Stomach (tissue), 9 donors: ENCODE results near the gene PHLPP2. TPM values are rescaled to one million over a fixed set of nuclear protein-coding genes. Genes with fewer than 3 reads are reported as not detected.

ENCODE experiments used
- DNase-seq, 2 donors: peaks; one replicate each; pipeline versions ENCODE4 v3.0.0 to v3.0.0-alpha.2; 2013 to 2019
- H3K27ac ChIP-seq, 5 donors: fragments of 200-600 bp in 4 of 5; sonication (generic) in 4 of 5; one replicate each; pipeline ENCODE4 v1.5.1; 2013 to 2019; ENCODE audit warnings: mild to moderate bottlenecking in 1 of 5, moderate library complexity in 1 of 5
- H3K27me3 ChIP-seq, 3 donors: fragments of 200-600 bp; sonication (generic); one replicate each; pipeline ENCODE4 v1.5.1; 2017 to 2019; ENCODE audit warnings: mixed run types in 1 of 3
- H3K36me3 ChIP-seq, 4 donors: fragments of 200-600 bp; sonication (generic); 1 replicate in 3 of 4; 2 replicates in 1 of 4; pipeline ENCODE4 v1.5.1; 2016 to 2019
- H3K4me1 ChIP-seq, 4 donors: fragments of 200-600 bp; sonication (generic); one replicate each; pipeline ENCODE4 v1.5.1; 2016 to 2019
- H3K4me3 ChIP-seq, 4 donors: fragments of 200-600 bp; sonication (generic) in 3 of 4; one replicate each; pipeline ENCODE4 v1.5.1; 2016 to 2019; ENCODE audit warnings: mild to moderate bottlenecking in 1 of 4
- H3K9me3 ChIP-seq, 4 donors: fragments of 200-600 bp; sonication (generic); one replicate each; pipeline ENCODE4 v1.5.1; 2016 to 2019
- CTCF ChIP-seq, 7 experiments: fragments of 450-650 bp in 4 of 7; fragments of 200-600 bp in 3 of 7; sonication (generic) in 3 of 7; IDR thresholded peaks; one replicate each; pipeline ENCODE4 v1.5.1; 2016 to 2019; ENCODE audit warnings: antibody characterized with exemption in 7 of 7, control low read depth in 2 of 7, mild to moderate bottlenecking in 1 of 7
- EP300 ChIP-seq: sonication (generic); formaldehyde crosslinking; IDR thresholded peaks from one replicate; pipeline ENCODE4 v1.6.1; 2017; ENCODE audit warnings: antibody characterized with exemption
- POLR2A ChIP-seq, 4 donors: fragments of 450-650 bp; IDR thresholded peaks; one replicate each; pipeline ENCODE4 v1.6.1; 2016; ENCODE audit warnings: antibody characterized with exemption in 4 of 4, control low read depth in 2 of 4, mild to moderate bottlenecking in 1 of 4, moderate library complexity in 1 of 4
- POLR2AphosphoS5 ChIP-seq, 3 donors: sonication (generic); formaldehyde crosslinking; IDR thresholded peaks; one replicate each; pipeline ENCODE4 v1.6.1; 2016; ENCODE audit warnings: antibody characterized with exemption in 3 of 3
- WGBS, 5 donors: extraction: QIAGEN DNeasy Blood & Tissue Kit in 3 of 5; methylation state at CpG; one replicate each; pipeline versions ENCODE4 v1.1.5 to v1.1.7; 2013 to 2018; 5-methylcytosine and 5-hydroxymethylcytosine counted together
- intact Hi-C: fragments of 100-400 bp; cut with DNase I; formaldehyde crosslinking; loops from one replicate; pipeline ENCODE4 v1.15.1; 2023; ENCODE audit warnings: low total_unique reads
- polyA plus RNA-seq, 3 donors: library from polyadenylated mRNA; stranded (reverse); fragments of 200-250 nt; gene quantifications; one replicate each; pipeline ENCODE4 v1.2.3, GENCODE V29; 2013
- total RNA-seq, 5 donors: library from RNA; depleted of rRNA; stranded (reverse); fragments of >200 nt; gene quantifications; one replicate each; pipeline versions ENCODE4 v1.1.0 to v1.2.3, GENCODE V29; 2014 to 2016
- donor health status: healthy with polysubstance abuse.
- donor health status: Bipolar disorder and iron deficiency.
- donor health status: healthy.

The PHLPP2 gene
- total and polyA plus RNA-seq, 8 donors, result 0.76 to 10.1 (median 3.6) TPM

- H3K27me3 ChIP-seq, result no peaks in the 10 kb centered on the region
- H3K4me1 ChIP-seq, result no peaks in the 10 kb centered on the region
- no peaks in the 10 kb centered on the region for H3K9me3 ChIP-seq
- no peak for DNase-seq
- intact Hi-C loops, result no loop called here
- H3K36me3 ChIP-seq, result peaks cover 4 to 90% (median 74%) of the 10 kb centered on the region in 4 donors
- H3K27ac ChIP-seq, result no peak overlapping the region
- H3K4me3 ChIP-seq, result no peak overlapping the region
- TF ChIP-seq CTCF (IDR thresholded peaks at IDR 0.05), result no peak
- TF ChIP-seq POLR2AphosphoS5 (IDR thresholded peaks at IDR 0.05), result no peak
- no peak for TF ChIP-seq POLR2A (IDR thresholded peaks at IDR 0.05)
- TF ChIP-seq EP300, result no peak
- WGBS, 5 donors, result 82 to 90% (median 86%) methylated on average over 5 of the region's 5 CpGs
Observed at GRCh38 chr16:71676236-71676635, 48.3 kb downstream of the PHLPP2 start.

GRCh38 chr16:71675380-71675779, 49.1 kb downstream of the PHLPP2 start:
- no peak overlapping the region for H3K4me3 ChIP-seq
- no peaks in the 10 kb centered on the region for H3K4me1 ChIP-seq
- TF ChIP-seq EP300 (no peak), CTCF (IDR thresholded peaks at IDR 0.05) (no peak), POLR2AphosphoS5 (IDR thresholded peaks at IDR 0.05) (no peak), POLR2A (IDR thresholded peaks at IDR 0.05) (no peak)
- DNase-seq, result no peak
- peaks cover 9 to 90% (median 77%) of the 10 kb centered on the region in 4 donors for H3K36me3 ChIP-seq
- H3K9me3 ChIP-seq, result no peaks in the 10 kb centered on the region
- H3K27ac ChIP-seq, result no peak overlapping the region
- WGBS, 5 donors, result 48 to 65% (median 52%) methylated on average over 3 of the region's 3 CpGs
- intact Hi-C loops, result no loop called here
- H3K27me3 ChIP-seq, result no peaks in the 10 kb centered on the region

GRCh38 chr16:71674229-71674628, 50.3 kb downstream of the PHLPP2 start:
- Histone ChIP-seq H3K4me1 (no peaks in the 10 kb centered on the region), H3K9me3 (no peaks in the 10 kb centered on the region), H3K4me3 (no peak overlapping the region), H3K27me3 (no peaks in the 10 kb centered on the region), H3K27ac (no peak overlapping the region), H3K36me3 (peaks cover 9 to 89% (median 81%) of the 10 kb centered on the region in 4 donors)
- TF ChIP-seq CTCF (IDR thresholded peaks at IDR 0.05), result no peak
- no peak for TF ChIP-seq EP300
- no peak for TF ChIP-seq POLR2AphosphoS5 (IDR thresholded peaks at IDR 0.05)
- no peak for TF ChIP-seq POLR2A (IDR thresholded peaks at IDR 0.05)
- intact Hi-C loops, result no loop called here
- 89 to 100% (median 95%) methylated on average over 2 of the region's 2 CpGs for whole genome bisulfite sequencing, 5 donors
- no peak for DNase-seq

GRCh38 chr16:71673582-71673973, 50.9 kb downstream of the PHLPP2 start:
- Histone ChIP-seq H3K36me3 (peaks cover 9 to 89% (median 81%) of the 10 kb centered on the region in 4 donors), H3K27me3 (no peaks in the 10 kb centered on the region), H3K4me3 (no peak overlapping the region), H3K9me3 (no peaks in the 10 kb centered on the region), H3K4me1 (no peaks in the 10 kb centered on the region), H3K27ac (no peak overlapping the region)
- no peak for DNase-seq
- no peak for TF ChIP-seq EP300
- TF ChIP-seq CTCF (IDR thresholded peaks at IDR 0.05), result no peak
- intact Hi-C loops, result no loop called here
- 93 to 98% (median 94%) methylated on average over 1 of the region's 1 CpG for WGBS, 5 donors
